MG63 (cell line): ENCODE data around the gene PRDM11. TPM values are rescaled to one million over a fixed set of nuclear protein-coding genes. Genes with fewer than 3 reads are reported as not detected.

Source experiments
- DNase-seq: peaks from one replicate; pipeline ENCODE4 v3.0.0-alpha.2; 2020
- H3K27me3 ChIP-seq: fragments of 250-450 bp; sonication (Bioruptor Pico); 2 replicates; pipeline ENCODE4 v1.5.1; 2020; ENCODE audit warnings: mild to moderate bottlenecking, moderate library complexity
- H3K36me3 ChIP-seq: fragments of 250-450 bp; sonication (Bioruptor Pico); 2 replicates; pipeline ENCODE4 v1.5.1; 2020; ENCODE audit warnings: mild to moderate bottlenecking, moderate library complexity
- H3K4me3 ChIP-seq: fragments of 250-450 bp; sonication (Bioruptor Pico); 2 replicates; pipeline ENCODE4 v1.5.1; 2020; ENCODE audit warnings: mild to moderate bottlenecking, moderate library complexity
- H3K9me3 ChIP-seq: fragments of 250-450 bp; sonication (Bioruptor Pico); 2 replicates; pipeline ENCODE4 v1.5.1; 2020; ENCODE audit warnings: mild to moderate bottlenecking, moderate library complexity
- total RNA-seq: library from RNA; depleted of rRNA; stranded (reverse); fragments of >200 nt; shearing (Covaris generic); gene quantifications from 2 replicates; pipeline ENCODE4 v1.2.3, GENCODE V29; 2014; ENCODE audit warnings: low replicate concordance; rRNA removed

The PRDM11 gene
- total RNA-seq: 4.3 and 5.7 TPM in 2 replicates

- peak; percentile 82 for DNase-seq
- Histone ChIP-seq H3K9me3 (no peaks in the 10 kb centered on the region), H3K27me3 (no peaks in the 10 kb centered on the region), H3K36me3 (no peaks in the 10 kb centered on the region), H3K4me3 (peak within 1 kb of the TSS; percentile 64)
Observed at GRCh38 chr11:45146072-45147016, at the start of gene PRDM11. TSS of gene PRDM11 (plus strand) at chr11:45146639. CDS start at chr11:45181767, 35,128 bp downstream.

- H3K36me3 ChIP-seq: no peaks in the 10 kb centered on the region
- peak; percentile 80 for DNase-seq
- H3K4me3 ChIP-seq: no peak overlapping the region
- no peaks in the 10 kb centered on the region for H3K27me3 ChIP-seq
- no peaks in the 10 kb centered on the region for H3K9me3 ChIP-seq
Observed at GRCh38 chr11:45097721-45098493, 48.5 kb upstream of the PRDM11 start.

GRCh38 chr11:45098929-45099328, 47.5 kb upstream of the PRDM11 start:
- H3K9me3 ChIP-seq: no peaks in the 10 kb centered on the region
- H3K4me3 ChIP-seq: no peak overlapping the region
- H3K27me3 ChIP-seq: no peaks in the 10 kb centered on the region
- H3K36me3 ChIP-seq: no peaks in the 10 kb centered on the region
- DNase-seq: no peak

- Histone ChIP-seq H3K4me3 (no peak overlapping the region), H3K9me3 (no peaks in the 10 kb centered on the region), H3K27me3 (no peaks in the 10 kb centered on the region), H3K36me3 (no peaks in the 10 kb centered on the region)
- DNase-seq: peak; percentile 70
Observed at GRCh38 chr11:45100339-45100738, 46.1 kb upstream of the PRDM11 start.

GRCh38 chr11:45102361-45102809, 44.1 kb upstream of the PRDM11 start:
- no peak for DNase-seq
- no peak overlapping the region for H3K4me3 ChIP-seq
- no peaks in the 10 kb centered on the region for H3K27me3 ChIP-seq
- no peaks in the 10 kb centered on the region for H3K9me3 ChIP-seq
- H3K36me3 ChIP-seq: no peaks in the 10 kb centered on the region

GRCh38 chr11:45102810-45103621, 43.4 kb upstream of the PRDM11 start:
- Histone ChIP-seq H3K27me3 (no peaks in the 10 kb centered on the region), H3K4me3 (no peak overlapping the region), H3K9me3 (no peaks in the 10 kb centered on the region), H3K36me3 (no peaks in the 10 kb centered on the region)
- DNase-seq: peak; percentile 90

- Histone ChIP-seq H3K36me3 (no peaks in the 10 kb centered on the region), H3K4me3 (no peak overlapping the region), H3K27me3 (no peaks in the 10 kb centered on the region), H3K9me3 (no peaks in the 10 kb centered on the region)
- DNase-seq: no peak
Observed at GRCh38 chr11:45104006-45104789, 42.2 kb upstream of the PRDM11 start.

GRCh38 chr11:45104790-45105084, 41.7 kb upstream of the PRDM11 start:
- H3K36me3 ChIP-seq: no peaks in the 10 kb centered on the region
- no peak for DNase-seq
- no peaks in the 10 kb centered on the region for H3K27me3 ChIP-seq
- no peak overlapping the region for H3K4me3 ChIP-seq
- no peaks in the 10 kb centered on the region for H3K9me3 ChIP-seq

GRCh38 chr11:45105233-45105983, 41.0 kb upstream of the PRDM11 start:
- Histone ChIP-seq H3K4me3 (no peak overlapping the region), H3K36me3 (no peaks in the 10 kb centered on the region), H3K9me3 (no peaks in the 10 kb centered on the region), H3K27me3 (no peaks in the 10 kb centered on the region)
- peak; percentile 66 for DNase-seq

GRCh38 chr11:45105984-45106375, 40.5 kb upstream of the PRDM11 start:
- no peaks in the 10 kb centered on the region for H3K27me3 ChIP-seq
- H3K9me3 ChIP-seq: no peaks in the 10 kb centered on the region
- no peaks in the 10 kb centered on the region for H3K36me3 ChIP-seq
- no peak overlapping the region for H3K4me3 ChIP-seq
- no peak for DNase-seq

GRCh38 chr11:45106440-45106839, 40.0 kb upstream of the PRDM11 start:
- H3K9me3 ChIP-seq: no peaks in the 10 kb centered on the region
- no peak for DNase-seq
- no peaks in the 10 kb centered on the region for H3K36me3 ChIP-seq
- no peaks in the 10 kb centered on the region for H3K27me3 ChIP-seq
- no peak overlapping the region for H3K4me3 ChIP-seq

- Histone ChIP-seq H3K9me3 (no peaks in the 10 kb centered on the region), H3K27me3 (no peaks in the 10 kb centered on the region; the same call in 1 of the 2 replicates), H3K36me3 (no peaks in the 10 kb centered on the region), H3K4me3 (no peak overlapping the region)
- DNase-seq: no peak
Observed at GRCh38 chr11:45107029-45107428, 39.4 kb upstream of the PRDM11 start.

GRCh38 chr11:45108070-45109064, 38.1 kb upstream of the PRDM11 start:
- no peaks in the 10 kb centered on the region for H3K9me3 ChIP-seq
- peaks cover 10% of the 10 kb centered on the region for H3K27me3 ChIP-seq
- no peaks in the 10 kb centered on the region for H3K36me3 ChIP-seq
- no peak overlapping the region for H3K4me3 ChIP-seq
- no peak for DNase-seq

GRCh38 chr11:45109400-45109799, 37.0 kb upstream of the PRDM11 start:
- no peak overlapping the region for H3K4me3 ChIP-seq

More at GRCh38 chr11:45109400-45109799, 37.0 kb upstream of the PRDM11 start:
- no peaks in the 10 kb centered on the region for H3K9me3 ChIP-seq
- no peaks in the 10 kb centered on the region for H3K36me3 ChIP-seq
- H3K27me3 ChIP-seq: peaks cover 11% of the 10 kb centered on the region
- no peak for DNase-seq
